SK-MEL-5 (cell line): ENCODE measurements around the gene C5orf47. TPM values are rescaled to one million over a fixed set of nuclear protein-coding genes. Genes with fewer than 3 reads are reported as not detected.

ENCODE experiments used
- DNase-seq: peaks from one replicate; pipeline ENCODE4 v3.0.0-alpha.2; 2016; ENCODE audit warnings: low read depth, low spot score
- in situ Hi-C: cut with HindIII; loops from 2 replicates; pipeline ENCODE4 v1.10.0; 2016; ENCODE audit warnings: low sequenced_read_pairs, high pct_unique_total_duplicates, low pct_unique_long_range_greater_than_20kb
- polyA plus RNA-seq, 2 experiments: library from polyadenylated mRNA; depleted of rRNA; stranded (reverse); fragments of >200 nt; gene quantifications; 2 replicates each; pipeline ENCODE4 v1.2.3, GENCODE V29; 2015
- total RNA-seq: library from RNA; depleted of rRNA; stranded (reverse); fragments of >200 nt; shearing (Covaris generic); gene quantifications from 2 replicates; pipeline ENCODE4 v1.2.3, GENCODE V29; 2014; rRNA removed

C5orf47 gene
- 0.03 and 0.11 TPM in 2 replicates for total RNA-seq
- 0.25 TPM in 1 of 2 replicates, not detected in the other for polyA plus RNA-seq (2015; cell fraction: cytosol; rRNA removed)
- 1.3 TPM in 1 of 2 replicates, not detected in the other for polyA plus RNA-seq (2015; cell fraction: nucleus; rRNA removed)

DNA sequence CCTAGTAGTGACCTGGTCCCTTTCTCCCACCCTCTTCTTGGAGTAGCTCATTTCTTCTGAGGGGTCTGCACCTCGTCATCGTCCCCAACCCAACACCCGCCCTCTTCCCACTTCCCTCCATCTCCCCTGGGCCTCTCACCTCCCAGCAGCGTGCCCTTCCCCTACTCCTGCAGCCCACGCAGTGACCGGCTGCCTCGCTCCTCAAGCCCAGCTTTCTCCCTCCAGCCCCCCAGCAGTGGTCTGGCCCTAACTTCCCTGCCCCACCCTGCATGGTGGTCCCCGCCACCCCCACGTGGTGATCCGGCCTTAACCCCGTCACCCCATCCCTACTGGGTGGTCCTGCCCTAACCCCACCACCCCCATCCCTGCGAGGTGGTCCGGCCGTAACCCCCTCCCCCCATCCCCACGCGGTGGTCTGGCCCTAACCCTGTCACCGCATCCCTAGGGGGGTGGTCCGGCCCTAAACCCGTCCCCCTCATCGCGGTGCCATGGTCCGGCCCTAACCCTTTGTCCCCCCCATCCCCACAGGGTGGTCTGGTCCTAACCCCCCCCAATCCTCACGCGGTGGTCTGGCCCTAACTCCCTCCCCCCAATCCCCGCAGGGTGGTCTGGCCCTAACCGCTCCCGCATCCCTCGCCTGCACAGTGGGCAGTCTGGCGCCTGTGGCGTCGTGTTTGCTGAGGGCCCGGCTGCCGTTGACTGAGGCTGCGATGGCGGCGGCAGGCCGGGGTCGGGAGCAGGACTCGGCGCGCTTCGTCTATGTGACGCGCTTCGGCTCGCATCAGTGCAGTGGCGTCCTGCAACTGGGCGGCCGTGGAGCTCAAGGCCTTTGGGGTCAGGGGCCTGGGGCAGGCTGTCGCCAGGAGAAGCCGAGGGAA, at the start of gene C5orf47:
Gene C5orf47 (plus strand): TSS at position 617 of the 878 bp plus-strand sequence. CDS start 94 bp downstream, at position 711.
- in situ Hi-C loops = no loop called here
- no peak for DNase-seq

- in situ Hi-C loops = no loop called here
- no peak for DNase-seq
These were observed 48.7 kb upstream of the C5orf47 start for GRCh38 chr5:173940269-173940668.

GRCh38 chr5:173941102-173941501, 47.9 kb upstream of the C5orf47 start:
- in situ Hi-C loops = no loop called here

GRCh38 chr5:173941758-173942401, 47.1 kb upstream of the C5orf47 start:
- in situ Hi-C loops = no loop called here
- no peak for DNase-seq

More at GRCh38 chr5:173941102-173941501, 47.9 kb upstream of the C5orf47 start:
- DNase-seq = no peak

GRCh38 chr5:173944511-173944910, 44.5 kb upstream of the C5orf47 start:
- in situ Hi-C loops = no loop called here
- no peak for DNase-seq

DNA sequence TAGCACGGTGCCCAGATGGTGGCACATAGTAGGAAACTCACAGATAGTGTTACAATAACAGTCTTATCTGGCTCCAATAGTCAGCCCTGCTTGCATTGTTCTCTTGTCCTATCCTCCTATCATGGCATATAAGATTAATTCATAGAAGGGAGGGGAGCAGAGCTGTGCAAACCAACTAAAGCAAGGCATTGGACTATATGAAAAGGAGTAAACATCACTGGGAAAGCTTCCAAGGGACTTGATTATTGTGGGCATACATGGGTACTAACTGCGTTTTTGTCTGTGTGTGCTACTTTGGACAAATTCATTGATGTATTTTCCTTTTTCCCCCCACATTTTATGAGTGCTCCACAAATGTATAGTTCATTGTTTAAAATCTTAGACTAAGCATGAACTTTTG, 43.8 kb upstream of the C5orf47 start:
- no peak for DNase-seq
- in situ Hi-C loops = no loop called here

- in situ Hi-C loops = no loop called here
- no peak for DNase-seq
These were observed 42.6 kb upstream of the C5orf47 start for GRCh38 chr5:173946323-173946722.

DNA sequence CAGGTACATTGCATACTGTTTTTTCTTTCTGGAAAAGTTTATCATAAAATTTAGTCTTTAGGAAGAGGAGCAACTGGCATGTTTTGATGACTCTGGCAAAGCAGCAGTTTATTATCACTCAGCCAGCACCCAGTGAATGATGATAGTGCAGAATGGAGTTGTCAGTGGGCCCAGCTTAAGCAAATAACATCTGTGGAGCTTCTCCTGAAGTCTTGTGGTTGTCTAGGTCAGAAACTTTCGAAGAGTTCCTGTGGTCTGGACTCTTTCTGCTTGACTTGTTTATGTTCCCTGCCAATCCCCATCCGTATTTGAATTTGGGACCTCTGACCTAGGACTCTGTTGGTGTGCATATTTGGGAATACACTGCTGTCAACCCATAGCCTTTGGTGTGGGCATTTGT, 38.1 kb upstream of the C5orf47 start:
- in situ Hi-C loops = no loop called here
- no peak for DNase-seq

DNA sequence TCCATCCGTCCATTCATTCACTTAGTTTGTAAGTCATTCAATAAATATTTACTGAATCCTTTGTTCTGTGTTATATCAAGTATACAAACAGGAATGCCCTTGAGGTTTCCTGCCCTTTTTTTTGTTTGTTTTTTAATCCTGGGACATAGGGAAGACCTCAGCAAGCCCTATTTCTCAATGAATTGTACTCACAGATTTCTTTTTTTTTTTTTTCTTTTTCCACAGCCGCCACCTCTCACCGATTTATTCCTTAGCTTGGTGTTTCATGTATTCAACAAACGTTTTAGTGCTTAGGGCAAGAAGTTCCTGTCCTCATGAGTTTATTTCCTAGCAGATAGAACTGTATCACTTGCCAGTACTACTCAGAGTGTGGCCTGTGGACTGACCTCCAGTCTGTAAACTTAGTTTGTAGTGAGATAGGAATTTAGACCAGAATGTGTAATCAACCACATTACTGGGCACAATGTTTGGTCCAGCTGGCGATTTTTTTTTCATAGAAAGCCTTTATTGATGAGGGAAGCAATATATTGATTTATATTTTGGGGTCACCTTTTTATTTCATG, 35.4 kb upstream of the C5orf47 start:
- in situ Hi-C loops = no loop called here
- DNase-seq = no peak

GRCh38 chr5:173954671-173955521, 34.1 kb upstream of the C5orf47 start:
- peak; percentile 72 for DNase-seq
- in situ Hi-C loops = no loop called here

DNA sequence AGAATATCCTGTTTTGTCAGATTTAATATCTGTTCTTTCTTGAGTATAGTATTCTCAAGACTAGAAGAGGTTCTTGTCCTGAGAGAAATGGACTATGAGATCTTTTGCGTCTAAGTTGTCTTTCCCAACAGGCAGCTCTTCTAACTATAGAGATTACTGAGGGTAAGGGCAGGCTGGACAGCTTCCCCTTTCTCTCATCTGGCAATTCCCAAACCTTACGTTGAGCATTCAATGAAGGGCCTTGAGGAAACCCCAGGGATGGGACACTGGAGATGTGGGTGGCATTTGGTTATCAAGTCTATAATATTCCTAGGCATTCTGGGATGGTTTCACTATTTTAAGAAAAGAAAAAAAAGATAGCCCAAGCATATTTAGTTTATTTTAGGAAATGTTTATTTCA, 28.0 kb upstream of the C5orf47 start:
- in situ Hi-C loops = no loop called here
- DNase-seq = no peak

DNA sequence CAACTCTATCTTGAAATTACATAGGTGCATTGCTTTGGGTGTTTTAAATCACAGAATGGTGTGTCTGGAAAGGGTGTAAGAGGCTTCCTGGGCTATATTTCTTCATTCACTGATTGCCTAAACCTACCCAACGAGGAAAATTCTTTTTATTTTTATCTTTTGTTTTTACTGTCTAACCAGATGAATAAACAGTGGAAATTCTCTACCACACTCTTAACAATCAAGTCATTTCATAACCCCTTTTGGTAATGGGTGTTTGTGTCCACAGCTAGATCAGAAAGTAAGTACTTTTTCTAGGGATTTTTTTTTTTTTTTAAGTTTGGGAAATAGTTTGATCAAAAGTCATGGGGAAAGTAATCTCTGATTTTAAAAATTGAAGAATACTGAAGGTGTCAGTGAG, 27.6 kb upstream of the C5orf47 start:
- in situ Hi-C loops = no loop called here
- DNase-seq = no peak

DNA sequence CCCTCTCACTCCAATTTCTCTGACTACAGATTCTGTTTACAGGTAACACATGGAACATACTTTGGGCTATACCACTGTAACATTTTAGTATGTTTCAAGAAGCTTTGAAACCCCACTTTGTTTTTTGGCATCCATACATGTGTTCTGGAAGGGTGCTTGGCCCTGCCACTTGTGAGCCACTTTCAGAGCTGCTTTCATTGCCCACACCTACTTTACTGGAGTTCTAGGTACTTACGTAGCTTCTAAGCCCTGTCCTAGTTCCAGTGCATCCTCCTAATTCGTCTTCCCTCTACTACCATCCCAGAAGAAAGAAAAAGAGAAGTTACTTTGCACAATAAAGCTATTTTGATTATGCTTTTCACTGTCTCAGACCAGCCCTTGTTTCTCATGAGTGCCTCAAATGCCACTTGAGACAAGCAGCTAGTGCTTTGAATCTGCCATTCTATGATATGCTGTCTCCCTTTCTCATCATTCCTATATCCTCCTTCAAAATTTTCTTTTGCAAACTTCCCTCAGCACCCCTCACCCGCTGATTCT, 26.5 kb upstream of the C5orf47 start:
- in situ Hi-C loops = no loop called here
- DNase-seq = no peak

DNA sequence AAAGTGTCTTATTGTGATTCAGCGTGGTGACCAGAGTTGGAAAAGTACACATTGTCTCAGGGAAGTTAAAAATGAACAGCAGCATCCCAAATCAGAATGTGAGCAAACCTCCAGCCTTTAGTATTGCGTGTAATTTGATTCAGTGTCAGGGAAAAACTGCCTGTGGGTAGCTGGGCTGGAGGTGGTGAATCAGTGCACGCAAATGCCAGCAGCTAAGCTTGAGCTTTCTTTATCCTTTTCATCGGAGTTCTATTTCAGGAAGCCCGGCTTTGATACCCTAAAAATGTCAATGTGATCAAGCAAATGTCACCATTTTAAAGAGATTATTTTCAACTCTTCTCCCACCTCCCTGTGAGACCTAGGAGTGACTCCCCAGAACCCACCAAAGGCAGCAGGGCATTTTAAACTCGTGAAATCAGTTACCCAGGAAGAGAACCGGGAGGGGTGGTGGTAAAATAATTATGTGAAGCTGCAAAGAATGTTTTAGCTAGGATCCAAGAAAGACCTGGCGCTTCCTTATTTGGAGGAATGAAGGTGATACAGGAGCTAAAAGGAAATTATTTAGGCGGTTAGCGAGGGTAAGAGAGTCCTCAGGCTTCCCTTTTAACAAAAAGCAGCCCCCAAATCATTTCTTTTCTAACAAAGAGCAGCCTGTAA, 25.7 kb upstream of the C5orf47 start:
- no peak for DNase-seq

GRCh38 chr5:173963867-173964441, 25.0 kb upstream of the C5orf47 start:
- in situ Hi-C loops = no loop called here
- DNase-seq = no peak

More for the DNA sequence above, 25.7 kb upstream of the C5orf47 start:
- in situ Hi-C loops = no loop called here

DNA sequence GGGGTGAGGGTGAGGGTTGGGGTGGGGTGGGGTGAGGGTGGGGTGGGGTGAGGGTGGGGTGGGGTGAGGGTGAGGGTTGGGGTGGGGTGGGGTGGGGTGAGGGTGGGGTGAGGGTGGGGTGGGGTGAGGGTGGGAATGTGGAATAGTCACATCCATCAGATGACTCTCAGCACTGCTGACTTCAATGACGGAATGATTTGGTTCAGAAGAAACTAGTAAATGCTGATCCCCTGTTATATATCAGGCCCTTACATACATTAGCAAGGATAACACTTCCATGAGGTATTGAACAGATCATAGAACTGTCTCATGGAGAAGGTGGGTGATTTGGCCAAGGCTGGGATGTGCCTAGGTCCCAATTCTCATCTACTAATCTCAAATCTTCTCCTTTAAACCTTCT, 24.5 kb upstream of the C5orf47 start:
- DNase-seq = no peak

More for the DNA sequence above, 24.5 kb upstream of the C5orf47 start:
- in situ Hi-C loops = no loop called here
